Neural progenitor cell (in vitro differentiated cells): ENCODE results near the gene C19orf38.

Source experiments
- EZH2 ChIP-seq: fragments of 200-600 bp; sonication (generic); IDR thresholded peaks from 2 replicates; pipeline ENCODE4 v1.6.1; 2017; ENCODE audit warnings: antibody characterized with exemption, mild to moderate bottlenecking, moderate library complexity
- EZH2phosphoT487 ChIP-seq: fragments of 200-600 bp; sonication (generic); IDR thresholded peaks from 2 replicates; pipeline ENCODE4 v1.6.1; 2017; ENCODE audit warnings: antibody characterized with exemption
- TF ChIP-seq, protein P1 (sequence below): fragments of 200-600 bp; sonication (generic); IDR thresholded peaks from 2 replicates; pipeline ENCODE4 v1.5.1; 2017; ENCODE audit warnings: antibody characterized with exemption, mild to moderate bottlenecking

DNA sequence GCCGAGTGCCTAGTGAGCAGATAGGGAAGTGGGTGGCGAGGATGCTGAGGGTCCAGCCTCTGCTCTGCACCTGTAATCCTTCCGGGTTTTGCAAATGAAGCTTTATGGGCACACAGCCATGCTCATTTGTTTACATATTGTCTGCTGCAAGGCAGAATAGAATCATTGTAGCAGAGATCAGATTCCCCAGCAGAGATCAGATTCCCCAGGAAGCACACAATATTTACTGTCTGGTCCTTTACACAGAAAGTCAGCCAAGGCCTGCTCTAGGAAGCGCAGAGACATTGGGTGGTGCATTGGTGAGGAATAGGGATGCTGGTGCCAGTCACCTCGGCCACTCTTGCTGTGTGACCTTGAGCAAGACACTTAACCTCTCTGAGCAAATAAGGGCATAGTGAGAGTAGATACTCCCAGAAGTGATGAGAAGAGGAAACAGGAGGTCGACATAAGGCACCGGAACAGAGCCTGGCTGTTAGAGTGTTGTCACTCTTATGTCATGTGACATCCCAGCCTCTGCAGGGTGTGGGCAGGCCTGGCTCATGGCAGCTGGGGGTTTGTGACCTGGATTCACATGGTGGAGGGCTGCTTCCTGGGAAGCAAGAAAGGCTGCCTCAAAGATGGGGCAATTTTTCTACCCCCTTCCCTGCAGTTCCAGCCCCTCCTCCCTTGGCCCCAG is 48.8 kb downstream of the C19orf38 start:
- TF ChIP-seq, protein P1, sequence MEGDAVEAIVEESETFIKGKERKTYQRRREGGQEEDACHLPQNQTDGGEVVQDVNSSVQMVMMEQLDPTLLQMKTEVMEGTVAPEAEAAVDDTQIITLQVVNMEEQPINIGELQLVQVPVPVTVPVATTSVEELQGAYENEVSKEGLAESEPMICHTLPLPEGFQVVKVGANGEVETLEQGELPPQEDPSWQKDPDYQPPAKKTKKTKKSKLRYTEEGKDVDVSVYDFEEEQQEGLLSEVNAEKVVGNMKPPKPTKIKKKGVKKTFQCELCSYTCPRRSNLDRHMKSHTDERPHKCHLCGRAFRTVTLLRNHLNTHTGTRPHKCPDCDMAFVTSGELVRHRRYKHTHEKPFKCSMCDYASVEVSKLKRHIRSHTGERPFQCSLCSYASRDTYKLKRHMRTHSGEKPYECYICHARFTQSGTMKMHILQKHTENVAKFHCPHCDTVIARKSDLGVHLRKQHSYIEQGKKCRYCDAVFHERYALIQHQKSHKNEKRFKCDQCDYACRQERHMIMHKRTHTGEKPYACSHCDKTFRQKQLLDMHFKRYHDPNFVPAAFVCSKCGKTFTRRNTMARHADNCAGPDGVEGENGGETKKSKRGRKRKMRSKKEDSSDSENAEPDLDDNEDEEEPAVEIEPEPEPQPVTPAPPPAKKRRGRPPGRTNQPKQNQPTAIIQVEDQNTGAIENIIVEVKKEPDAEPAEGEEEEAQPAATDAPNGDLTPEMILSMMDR: no peak
- no peak for TF ChIP-seq EZH2phosphoT487
- TF ChIP-seq EZH2: no peak
